ENCODE measurements around the gene PPP3R1. TPM values are rescaled to one million over a fixed set of nuclear protein-coding genes. Genes with fewer than 3 reads are reported as not detected.

PPP3R1 gene
- total RNA-seq, 2 experiments from 2014 or later: 78.5 to 79.6 TPM

DNA sequence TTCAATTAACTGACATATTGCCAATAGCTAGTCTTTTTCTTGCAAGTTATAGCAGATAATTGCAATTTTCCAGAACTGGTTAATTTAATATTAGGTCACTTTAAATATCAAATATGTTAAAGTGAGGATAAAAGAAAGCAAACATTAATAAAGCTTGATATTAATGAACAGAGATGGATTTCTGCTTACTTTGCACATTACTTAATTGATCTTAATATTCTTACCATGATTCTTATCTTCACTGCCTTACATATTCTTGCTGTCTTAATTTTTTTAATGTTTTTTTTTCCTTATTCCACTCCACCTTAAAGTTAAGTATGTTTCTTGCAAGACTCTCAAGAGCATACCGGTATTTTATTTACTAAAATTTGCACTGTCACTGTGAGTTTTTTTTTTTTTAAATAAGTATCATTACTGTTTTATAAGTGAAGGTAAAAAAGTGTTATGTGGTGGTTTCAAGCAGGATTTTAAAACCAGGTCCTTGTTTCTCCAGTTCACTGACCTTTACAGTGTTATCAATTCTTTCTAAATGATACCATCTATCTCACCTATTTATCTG lies 33.9 kb downstream of the PPP3R1 start:
- Mint-ChIP-seq H3K36me3 (ENCODE audit: low read depth) (peaks cover 40% of the 10 kb centered on the region), H3K9me3 (no peaks in the 10 kb centered on the region), H3K27ac (no peak overlapping the region), H3K27me3 (no peaks in the 10 kb centered on the region), H3K4me3 (no peak overlapping the region), H3K4me1 (peaks cover 54% of the 10 kb centered on the region)
- POLR2A ChIA-PET: no interaction called here
- CTCF ChIA-PET: interaction anchor here (0.6 kb wide), 1 partner anchor 141 kb away, joined by 3 read pairs; no protein-coding TSS in a partner anchor
- DNase-seq: no peak

DNA sequence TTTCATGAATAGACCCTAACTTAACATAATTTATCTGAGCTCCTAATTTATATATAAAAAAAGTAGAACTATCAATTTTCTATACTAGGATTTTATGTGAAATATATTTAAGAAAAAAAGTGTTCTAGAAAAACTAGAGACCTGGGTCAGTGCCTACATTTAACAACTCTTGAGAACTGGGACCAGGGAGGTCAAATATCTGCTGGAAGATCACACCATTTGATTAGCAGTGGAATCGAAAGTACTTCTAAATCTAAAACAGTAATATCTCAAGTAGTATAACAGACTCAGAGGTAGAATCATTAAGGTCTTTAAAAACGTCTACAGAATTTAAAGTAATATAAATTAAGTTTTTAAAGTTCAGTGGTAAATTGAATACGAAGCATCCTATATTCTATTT lies 34.6 kb downstream of the PPP3R1 start:
- Mint-ChIP-seq H3K9me3 (no peaks in the 10 kb centered on the region), H3K27ac (no peak overlapping the region), H3K36me3 (ENCODE audit: low read depth) (peaks cover 41% of the 10 kb centered on the region), H3K4me3 (no peak overlapping the region), H3K27me3 (no peaks in the 10 kb centered on the region), H3K4me1 (peaks cover 49% of the 10 kb centered on the region)
- POLR2A ChIA-PET: no interaction called here
- no peak for DNase-seq
- CTCF ChIA-PET: no interaction called here

DNA sequence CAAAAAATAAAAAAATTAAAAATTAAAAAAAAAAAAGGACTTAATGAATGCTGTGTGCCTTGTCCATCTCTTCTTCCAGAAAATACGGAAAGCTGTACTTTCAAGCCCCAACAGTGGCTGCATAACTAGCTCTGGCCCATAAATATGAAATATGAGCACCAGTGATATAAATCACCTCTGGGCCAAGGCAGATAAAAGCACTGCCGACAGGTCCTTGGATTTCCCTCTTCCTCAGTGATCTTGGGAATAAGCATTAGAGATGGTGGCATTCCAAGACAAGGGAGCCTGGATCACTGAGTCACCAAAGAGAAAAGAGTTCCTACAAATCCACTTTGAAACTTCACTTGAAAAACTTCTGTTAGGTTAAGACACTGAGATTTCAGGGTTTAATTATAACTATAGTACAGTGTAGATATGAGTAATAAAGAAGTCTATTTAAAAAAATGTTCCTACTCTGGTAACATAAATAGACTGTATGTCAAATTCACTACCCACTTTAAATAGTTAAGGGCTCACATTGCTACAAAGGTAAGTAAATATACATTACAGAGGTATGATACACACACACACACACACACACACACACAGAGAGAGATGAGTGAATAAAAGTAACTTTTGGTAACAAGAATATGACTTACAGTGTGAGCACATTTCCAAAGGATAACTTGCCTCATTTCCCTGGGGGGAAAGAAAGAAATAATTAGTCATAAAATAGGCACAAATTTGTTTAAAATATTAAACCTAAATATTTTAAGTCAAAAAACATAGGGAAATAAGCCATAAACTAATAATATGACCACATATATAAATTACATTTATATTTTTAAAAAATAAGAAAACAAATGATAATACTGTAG lies 35.6 kb downstream of the PPP3R1 start:
- Mint-ChIP-seq H3K4me3 (no peak overlapping the region), H3K27ac (no peak overlapping the region), H3K9me3 (no peaks in the 10 kb centered on the region), H3K27me3 (no peaks in the 10 kb centered on the region), H3K4me1 (peaks cover 43% of the 10 kb centered on the region), H3K36me3 (ENCODE audit: low read depth) (peaks cover 41% of the 10 kb centered on the region)
- POLR2A ChIA-PET: no interaction called here
- CTCF ChIA-PET: interaction anchor here (0.6 kb wide), 1 partner anchor 1596 kb away, joined by 3 read pairs; no protein-coding TSS in a partner anchor
- no peak for DNase-seq

DNA sequence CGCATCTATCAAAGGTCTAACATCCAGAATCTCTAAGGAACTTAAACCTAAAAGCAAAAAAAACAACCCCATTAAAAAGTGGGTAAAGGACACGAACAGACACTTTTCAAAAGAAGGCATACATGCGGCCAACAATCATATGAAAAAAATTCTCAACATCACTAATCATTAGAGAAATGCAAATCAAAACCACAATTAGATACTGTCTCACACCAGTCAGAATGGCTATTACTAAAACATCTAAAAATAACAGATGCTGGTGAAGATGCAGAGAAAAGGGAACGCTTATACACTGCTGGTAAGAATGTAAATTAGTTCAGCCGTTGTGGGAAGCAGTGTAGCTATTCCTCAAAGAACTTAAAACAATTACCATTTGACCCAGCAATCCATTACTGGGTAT lies 38.0 kb downstream of the PPP3R1 start:
- Mint-ChIP-seq H3K27ac (no peak overlapping the region), H3K36me3 (ENCODE audit: low read depth) (peaks cover 37% of the 10 kb centered on the region), H3K9me3 (no peaks in the 10 kb centered on the region), H3K27me3 (no peaks in the 10 kb centered on the region), H3K4me1 (peaks cover 42% of the 10 kb centered on the region), H3K4me3 (no peak overlapping the region)
- ChIA-PET CTCF (no interaction called here), POLR2A (no interaction called here)
- DNase-seq: no peak

DNA sequence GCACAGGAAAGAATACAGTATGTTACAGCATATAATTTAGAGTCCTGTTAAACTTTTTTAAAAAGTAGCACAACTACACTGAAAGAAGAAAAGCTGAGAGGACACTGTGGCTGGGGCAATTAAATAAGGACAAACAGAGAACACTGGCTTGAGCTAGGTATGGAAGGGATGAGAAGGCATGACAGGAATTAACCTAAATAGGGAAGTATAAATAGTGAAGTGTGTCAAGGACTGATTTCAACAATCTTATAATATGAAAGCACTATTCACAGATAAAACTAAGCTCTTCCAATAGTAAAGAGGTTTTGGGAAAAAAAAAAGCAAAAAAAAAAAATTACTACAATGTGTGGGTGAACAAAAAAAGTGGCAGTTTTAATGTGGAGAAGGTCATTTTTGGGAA lies 45.5 kb downstream of the PPP3R1 start:
- Mint-ChIP-seq H3K4me1 (peaks cover 67% of the 10 kb centered on the region), H3K27me3 (no peaks in the 10 kb centered on the region), H3K9me3 (no peaks in the 10 kb centered on the region), H3K27ac (peak overlapping the region; percentile 31), H3K36me3 (ENCODE audit: low read depth) (peaks cover 34% of the 10 kb centered on the region), H3K4me3 (no peak overlapping the region)
- DNase-seq: no peak
- CTCF ChIA-PET: interaction anchor here (0.5 to 0.8 kb wide), 4 partner anchors 9 to 106 kb away, joined by 3 to 6 read pairs (median 4); no protein-coding TSS in a partner anchor
- POLR2A ChIA-PET: no interaction called here

DNA sequence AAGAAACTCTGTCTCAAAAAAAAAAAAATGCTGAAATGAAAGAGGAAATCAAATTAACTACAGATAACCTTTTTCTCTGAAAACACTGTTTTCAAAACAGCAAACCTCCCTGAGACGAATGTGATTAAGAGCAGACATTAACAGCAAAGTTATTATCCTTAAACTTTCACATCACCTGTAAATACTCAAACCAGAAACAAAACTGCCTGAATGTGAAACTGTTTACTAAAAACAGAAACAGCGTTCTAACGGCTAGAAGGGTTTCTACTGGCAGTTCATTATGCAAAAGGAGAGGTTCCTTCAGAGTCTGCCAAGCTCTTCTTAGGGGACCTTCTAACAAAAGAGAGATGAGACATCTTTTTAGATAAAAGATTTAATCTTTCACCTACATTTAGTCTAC lies 48.7 kb downstream of the PPP3R1 start:
- CTCF ChIA-PET: no interaction called here
- peak overlapping the region; percentile 85 for H3K27ac Mint-ChIP-seq
- no peaks in the 10 kb centered on the region for H3K9me3 Mint-ChIP-seq
- peaks cover 28% of the 10 kb centered on the region for H3K36me3 Mint-ChIP-seq (ENCODE audit: low read depth)
- POLR2A ChIA-PET: no interaction called here
- peak overlapping the region; percentile 58 for H3K4me3 Mint-ChIP-seq
- no peaks in the 10 kb centered on the region for H3K27me3 Mint-ChIP-seq
- H3K4me1 Mint-ChIP-seq: peaks cover 73% of the 10 kb centered on the region
- DNase-seq: peak; percentile 9

DNA sequence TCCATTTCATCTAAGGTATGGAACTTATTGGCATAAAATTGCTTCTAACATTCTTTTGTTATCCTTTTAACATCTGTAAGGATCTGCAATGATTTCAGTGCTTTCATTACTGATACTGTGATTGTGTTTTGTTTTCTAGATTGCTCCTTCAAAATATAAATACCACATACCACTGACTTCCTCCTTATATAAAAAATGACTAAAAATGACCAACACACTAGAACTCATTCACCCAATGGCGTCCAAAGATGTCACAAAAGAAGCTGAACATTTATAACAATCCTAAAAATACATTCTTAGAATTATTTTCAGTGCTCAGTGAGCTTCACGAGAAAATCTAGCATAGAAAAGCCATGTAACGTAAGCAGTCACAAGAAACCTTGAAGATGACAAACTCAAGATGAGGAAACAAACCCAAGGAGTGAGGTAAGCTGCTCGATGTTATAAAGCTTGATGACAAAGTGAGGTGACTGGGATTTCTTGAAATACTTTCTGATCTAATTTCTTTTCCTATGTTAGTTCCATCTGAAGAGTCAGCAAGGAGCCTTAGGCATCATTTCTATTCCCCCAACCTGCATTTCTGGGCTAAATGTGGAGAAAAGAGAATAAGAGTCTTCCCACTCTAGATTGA lies 52.1 kb downstream of the PPP3R1 start:
- H3K9me3 Mint-ChIP-seq: no peaks in the 10 kb centered on the region
- no peak for DNase-seq
- H3K27me3 Mint-ChIP-seq: no peaks in the 10 kb centered on the region
- peaks cover 57% of the 10 kb centered on the region for H3K4me1 Mint-ChIP-seq
- H3K27ac Mint-ChIP-seq: peak overlapping the region; percentile 38
- peaks cover 21% of the 10 kb centered on the region for H3K36me3 Mint-ChIP-seq (ENCODE audit: low read depth)
- ChIA-PET POLR2A (interaction anchor here (0.6 kb wide), 1 partner anchor 50 kb away, joined by 3 read pairs; no protein-coding TSS in a partner anchor), CTCF (no interaction called here)
- no peak overlapping the region for H3K4me3 Mint-ChIP-seq

DNA sequence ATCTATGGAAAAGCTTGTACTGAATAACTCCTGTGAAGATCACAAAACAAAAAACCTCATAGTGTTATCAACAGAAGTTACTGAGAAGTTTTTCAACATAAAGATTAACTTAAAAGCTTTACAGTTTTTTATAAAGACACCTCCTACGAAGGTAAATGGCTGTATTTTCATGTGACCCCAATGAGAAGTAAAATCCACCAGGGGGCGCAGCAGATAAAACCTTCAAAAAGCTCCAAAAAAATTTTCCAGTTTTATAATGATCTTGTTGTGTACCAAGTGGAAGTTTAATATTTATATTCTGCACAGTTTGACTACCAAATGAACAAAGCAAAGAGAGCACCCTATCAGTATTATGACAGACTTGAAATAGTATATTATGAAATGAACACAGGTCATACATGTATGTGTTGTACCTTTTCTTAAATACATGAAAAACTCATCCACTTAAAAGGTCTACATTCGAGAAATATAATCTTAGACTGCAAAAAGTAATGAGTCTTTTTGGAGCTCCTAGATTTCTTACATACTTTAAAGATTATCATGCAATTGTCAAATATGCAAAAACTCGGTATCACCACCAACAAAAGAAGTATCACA lies 56.1 kb downstream of the PPP3R1 start:
- Mint-ChIP-seq H3K4me3 (no peak overlapping the region), H3K36me3 (ENCODE audit: low read depth) (peaks cover 5% of the 10 kb centered on the region), H3K9me3 (no peaks in the 10 kb centered on the region), H3K27ac (no peak overlapping the region), H3K27me3 (no peaks in the 10 kb centered on the region), H3K4me1 (peaks cover 28% of the 10 kb centered on the region)
- ChIA-PET POLR2A (no interaction called here), CTCF (interaction anchor here (0.7 to 1.4 kb wide), 6 partner anchors 23 to 57 kb away, joined by 3 to 6 read pairs (median 3); partner anchors contain the start of gene PNO1)
- DNase-seq: peak; percentile 52

DNA sequence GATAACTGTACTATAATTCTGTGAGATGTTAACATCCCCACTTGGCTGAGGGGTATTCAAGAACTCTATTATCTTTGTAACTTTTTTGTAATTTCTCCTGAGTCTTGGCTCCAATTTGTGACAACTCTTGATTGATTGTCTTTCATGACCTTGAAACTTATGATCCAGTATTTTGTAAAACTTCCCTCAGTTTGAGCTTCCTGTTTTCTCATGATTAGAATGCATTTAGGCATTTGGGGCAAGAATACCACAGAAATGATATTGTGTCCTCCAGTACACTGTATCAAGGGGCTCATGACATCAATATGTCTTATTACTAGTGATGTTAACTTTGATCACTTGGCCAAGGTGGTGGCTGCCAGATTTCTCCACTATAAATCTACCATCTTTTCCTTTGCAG lies 57.2 kb downstream of the PPP3R1 start:
- Mint-ChIP-seq H3K4me3 (no peak overlapping the region), H3K27me3 (no peaks in the 10 kb centered on the region), H3K36me3 (ENCODE audit: low read depth) (peaks cover 3% of the 10 kb centered on the region), H3K4me1 (peaks cover 26% of the 10 kb centered on the region), H3K27ac (no peak overlapping the region), H3K9me3 (no peaks in the 10 kb centered on the region)
- ChIA-PET CTCF (interaction anchor here (0.6 kb wide), 2 partner anchors 18 to 575 kb away, joined by 3 read pairs; no protein-coding TSS in a partner anchor), POLR2A (no interaction called here)
- DNase-seq: no peak

DNA sequence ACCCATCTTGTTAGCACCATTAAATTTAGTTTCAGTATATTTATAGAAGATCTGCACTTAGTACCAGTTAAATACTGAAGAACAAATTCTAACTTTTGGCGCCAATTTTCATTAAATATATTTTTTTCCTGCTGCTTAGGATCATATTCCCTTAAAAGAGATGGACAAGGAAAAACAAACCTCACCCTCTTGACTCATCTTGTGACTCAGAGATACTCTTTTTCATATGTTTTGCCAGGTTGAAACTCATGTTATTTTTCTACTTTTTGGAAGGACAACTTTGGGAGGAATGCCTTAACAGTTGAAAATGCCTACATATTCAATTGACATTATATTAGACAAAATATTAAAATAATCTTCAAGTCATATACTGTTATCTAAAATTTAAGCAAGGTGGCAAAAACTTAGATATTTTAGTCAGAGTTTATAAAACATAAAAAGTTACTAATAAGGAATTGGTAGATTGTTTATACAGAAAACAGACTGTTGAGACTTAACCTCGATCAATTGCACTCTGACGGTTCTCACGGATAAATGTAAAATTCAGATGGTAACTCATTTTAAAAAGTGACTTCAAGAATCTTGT lies 58.5 kb downstream of the PPP3R1 start:
- no peak for DNase-seq
- H3K36me3 Mint-ChIP-seq (ENCODE audit: low read depth): peaks cover 3% of the 10 kb centered on the region
- no peak overlapping the region for H3K27ac Mint-ChIP-seq

DNA sequence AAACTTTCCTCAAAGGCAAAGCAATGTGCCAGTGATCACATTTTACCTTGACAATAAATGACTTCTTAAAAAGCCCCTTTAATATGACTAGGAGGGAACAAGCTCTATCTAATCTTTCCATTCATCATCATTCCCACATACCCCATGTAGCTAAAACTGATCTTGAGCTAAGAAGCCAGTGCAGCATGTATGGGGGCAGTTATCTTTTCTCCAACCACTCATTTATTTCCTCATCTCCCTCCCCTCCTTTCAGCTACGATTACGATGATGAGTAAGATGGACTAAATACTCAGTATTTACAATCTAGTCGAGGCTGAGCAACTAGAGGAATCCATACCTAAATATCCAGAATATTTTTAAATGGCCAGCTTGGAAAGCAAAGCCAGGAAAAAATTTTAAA lies 59.2 kb downstream of the PPP3R1 start:
- H3K36me3 Mint-ChIP-seq (ENCODE audit: low read depth): peaks cover 4% of the 10 kb centered on the region
- no peak for DNase-seq
- peaks cover 29% of the 10 kb centered on the region for H3K4me1 Mint-ChIP-seq
- ChIA-PET POLR2A (no interaction called here), CTCF (no interaction called here)
- no peaks in the 10 kb centered on the region for H3K9me3 Mint-ChIP-seq
- no peak overlapping the region for H3K4me3 Mint-ChIP-seq
- H3K27me3 Mint-ChIP-seq: no peaks in the 10 kb centered on the region
- no peak overlapping the region for H3K27ac Mint-ChIP-seq

More for the DNA sequence above, 58.5 kb downstream of the PPP3R1 start:
- ChIA-PET CTCF (no interaction called here), POLR2A (no interaction called here)
- Mint-ChIP-seq H3K9me3 (no peaks in the 10 kb centered on the region), H3K27me3 (no peaks in the 10 kb centered on the region), H3K4me1 (peaks cover 25% of the 10 kb centered on the region), H3K4me3 (no peak overlapping the region)

DNA sequence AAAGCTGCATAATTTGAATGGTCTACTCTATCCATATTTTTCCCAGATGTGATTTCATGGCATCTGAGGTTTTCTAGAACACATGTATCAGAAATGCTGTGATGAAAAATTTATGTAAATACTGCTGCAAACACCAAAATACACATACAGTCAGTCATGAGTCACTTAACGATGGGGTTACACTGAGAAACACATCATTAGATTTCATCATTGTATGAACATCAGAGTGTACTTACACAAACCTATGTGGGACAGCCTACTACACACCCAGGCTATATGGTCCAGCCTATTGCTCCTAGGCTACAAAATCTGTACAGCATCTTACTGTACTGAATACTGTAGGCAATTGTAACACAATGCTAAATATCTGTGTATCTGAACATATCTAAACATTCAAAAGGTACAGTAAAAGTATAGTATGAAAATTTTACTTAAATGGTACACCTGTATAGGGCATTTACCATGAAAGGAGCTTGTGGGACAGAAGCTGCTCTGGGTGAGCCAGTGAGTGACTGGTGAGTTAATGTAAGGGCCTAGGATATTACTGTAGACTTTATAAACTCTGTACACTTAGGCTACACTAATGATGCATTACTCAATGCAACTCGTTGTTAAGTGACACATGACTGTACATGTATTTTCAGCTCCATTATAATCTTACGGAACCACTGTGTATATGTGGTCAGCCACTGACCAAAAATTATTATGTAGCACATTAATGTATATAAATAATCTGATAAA lies 61.2 kb downstream of the PPP3R1 start:
- Mint-ChIP-seq H3K9me3 (no peaks in the 10 kb centered on the region), H3K27ac (no peak overlapping the region), H3K36me3 (ENCODE audit: low read depth) (peaks cover 10% of the 10 kb centered on the region), H3K4me3 (no peak overlapping the region), H3K4me1 (peaks cover 25% of the 10 kb centered on the region), H3K27me3 (no peaks in the 10 kb centered on the region)
- DNase-seq: no peak
- ChIA-PET POLR2A (no interaction called here), CTCF (interaction anchor here (0.5 kb wide), 1 partner anchor 17 kb away, joined by 3 read pairs; no protein-coding TSS in a partner anchor)

Data from activated CD4-positive, alpha-beta T cell treated with anti-CD3 and anti-CD28 coated beads, Interleukin-2, amount 10 ng/mL, durations not matched to agents 7 days and 5 days (primary cell).